NCI-H446 (cell line): ENCODE results near the gene PNRC2.

Experiments
- DNase-seq, 2 experiments: peaks; one replicate each; lab custom pipeline; 2025; lab: John Stamatoyannopoulos, UW

PNRC2 gene, protein sequence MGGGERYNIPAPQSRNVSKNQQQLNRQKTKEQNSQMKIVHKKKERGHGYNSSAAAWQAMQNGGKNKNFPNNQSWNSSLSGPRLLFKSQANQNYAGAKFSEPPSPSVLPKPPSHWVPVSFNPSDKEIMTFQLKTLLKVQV

GRCh38 chr1:23959461-23960290, at the start of gene PNRC2:
Gene PNRC2, plus strand, starts transcription at chr1:23959828. Its CDS starts 1,630 bp downstream, at chr1:23961458.
- DNase-seq, result peak; percentile 96 to 98

DNA sequence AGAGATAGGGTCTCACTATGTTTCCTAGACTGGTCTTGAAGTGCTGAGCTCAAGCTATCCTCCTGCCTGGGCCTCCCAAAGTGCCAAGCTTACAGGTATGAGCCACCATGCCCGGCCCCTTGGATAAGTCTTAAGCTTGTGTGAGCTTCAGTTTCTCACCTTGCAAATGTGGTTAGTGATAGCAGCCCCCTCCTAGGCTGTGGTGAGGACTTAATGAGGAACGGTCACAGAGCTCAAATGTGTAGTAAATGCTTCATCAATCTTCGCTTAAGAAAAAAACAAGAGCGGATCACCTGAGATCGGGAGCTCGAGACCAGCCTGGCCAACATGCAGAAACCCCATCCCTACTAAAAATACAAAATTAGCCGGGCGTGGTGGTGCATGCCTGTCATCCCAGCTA, 49.5 kb upstream of the PNRC2 start:
- DNase-seq, result no peak

GRCh38 chr1:23910553-23911246, 48.9 kb upstream of the PNRC2 start:
- DNase-seq, result no peak

DNA sequence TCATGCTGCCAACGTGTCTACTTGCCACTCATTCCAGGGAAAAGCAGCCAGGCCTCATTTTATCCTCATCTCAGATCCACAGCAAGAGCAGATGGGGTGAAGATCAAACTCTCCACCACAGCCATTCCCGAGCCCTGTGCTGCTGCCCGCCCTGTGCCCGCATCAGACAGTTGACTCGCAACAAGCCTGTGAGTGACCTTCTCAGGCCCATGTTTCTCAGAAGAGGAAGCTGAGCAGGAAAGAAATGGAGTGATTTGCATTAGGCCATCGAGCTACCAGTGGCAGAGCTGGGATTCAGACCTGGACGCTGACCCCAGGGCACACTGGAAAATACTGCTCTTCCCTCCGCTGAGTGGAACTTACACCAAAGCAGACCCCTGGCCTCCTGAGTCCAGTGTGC, 47.7 kb upstream of the PNRC2 start:
- no peak for DNase-seq

GRCh38 chr1:23913212-23913880, 46.3 kb upstream of the PNRC2 start, which contains the start of gene CNR2:
Gene CNR2, minus strand, starts transcription at chr1:23913362. Its CDS starts 37,745 bp downstream, at chr1:23875617.
- no peak for DNase-seq

DNA sequence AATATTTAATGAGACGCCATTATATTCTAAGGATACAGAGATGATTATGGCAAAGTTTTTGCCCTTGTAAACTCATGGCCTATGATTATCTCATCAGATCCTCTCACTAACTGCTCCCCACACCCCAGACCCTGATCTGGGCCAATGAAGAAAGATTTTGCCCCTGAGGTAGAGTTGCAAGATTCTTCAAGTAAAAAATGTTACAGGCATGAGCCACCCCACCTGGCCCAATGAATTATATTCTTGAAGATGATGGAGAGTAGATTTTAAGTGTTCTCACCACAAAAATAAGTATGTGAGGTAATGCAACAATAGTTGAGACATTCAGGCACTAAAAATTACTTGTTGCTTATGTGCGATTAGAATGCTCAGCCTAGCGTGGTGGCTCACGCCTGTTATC, 44.7 kb upstream of the PNRC2 start:
- no peak for DNase-seq

- DNase-seq, result no peak
Measured at GRCh38 chr1:23915466-23915865, 44.2 kb upstream of the PNRC2 start.

DNA sequence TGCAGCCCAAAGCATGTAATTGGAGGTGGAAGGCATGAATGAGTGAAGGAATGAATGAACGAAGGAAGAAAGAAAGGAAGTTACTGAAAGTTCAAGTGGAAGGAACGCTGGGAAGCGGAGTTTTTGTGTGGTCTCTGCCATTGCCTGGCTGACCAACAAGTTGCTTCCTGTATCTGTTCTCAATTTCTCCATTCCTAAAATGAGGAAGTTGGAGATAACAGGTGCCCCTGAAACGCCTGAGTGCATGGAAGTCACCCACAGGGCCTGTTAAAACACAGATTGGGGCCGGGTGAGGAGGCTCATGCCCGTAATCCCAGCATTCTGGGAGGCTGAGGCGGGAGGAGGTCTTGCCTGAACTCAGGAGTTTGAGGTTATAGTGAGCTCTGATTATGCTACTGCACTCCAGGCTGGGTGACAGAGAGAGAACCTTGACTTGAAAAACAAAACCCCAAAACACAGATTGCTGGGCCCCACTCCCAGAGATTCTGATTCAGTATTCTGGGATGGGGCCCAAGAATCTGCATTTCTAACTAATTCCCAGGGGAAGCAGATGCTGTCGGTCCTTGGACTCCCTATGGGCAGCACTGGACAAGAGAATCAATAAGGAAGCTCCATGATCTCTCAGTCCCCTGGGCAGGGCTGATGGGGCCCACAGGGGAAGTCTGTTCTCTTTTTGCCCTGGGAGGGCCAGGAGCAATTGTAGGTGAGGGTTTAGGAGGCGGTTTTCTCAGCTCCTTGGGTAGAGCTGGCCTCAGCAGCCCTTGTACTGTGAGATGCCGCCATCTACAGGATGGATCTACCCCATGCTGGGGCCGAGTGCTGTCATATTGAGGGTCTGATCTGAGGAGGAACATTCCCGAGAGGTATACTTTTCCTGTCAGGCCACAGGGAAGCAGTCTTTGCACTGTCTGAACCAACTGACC, 43.2 kb upstream of the PNRC2 start:
- peak in 1 of 2 experiments; percentile 72 for DNase-seq

DNA sequence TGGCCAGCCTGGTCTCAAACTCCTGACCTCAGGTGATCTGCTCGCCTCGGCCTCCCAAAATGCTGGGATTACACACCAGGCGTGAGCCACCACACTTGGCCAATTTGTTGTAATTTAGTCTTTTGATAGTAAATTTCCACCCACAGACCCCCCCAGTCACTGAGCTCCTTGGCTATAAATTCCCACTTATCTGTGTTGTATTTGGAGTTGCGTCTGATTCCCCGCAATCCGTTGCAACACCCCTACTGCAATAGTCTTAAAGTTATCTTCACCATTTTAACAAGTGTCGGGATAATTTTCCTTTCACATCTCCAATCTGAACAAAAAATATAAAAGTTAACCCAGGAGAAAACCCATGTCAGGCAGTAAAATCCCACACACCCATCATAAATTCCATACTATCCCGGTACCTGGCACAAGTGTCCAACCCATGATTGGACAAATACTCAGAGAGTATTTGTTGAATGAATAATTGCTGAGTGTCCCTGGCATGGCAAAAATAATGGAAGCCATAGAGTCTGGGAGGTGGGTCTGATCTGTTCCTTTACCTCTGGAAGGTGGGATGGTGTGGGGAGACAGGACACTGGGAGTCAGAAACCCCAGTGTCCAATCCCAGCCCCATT, 37.2 kb upstream of the PNRC2 start:
- no peak for DNase-seq

GRCh38 chr1:23923592-23924499, 35.8 kb upstream of the PNRC2 start:
- DNase-seq, result no peak

GRCh38 chr1:23924601-23925000, 35.0 kb upstream of the PNRC2 start:
- DNase-seq, result no peak

DNA sequence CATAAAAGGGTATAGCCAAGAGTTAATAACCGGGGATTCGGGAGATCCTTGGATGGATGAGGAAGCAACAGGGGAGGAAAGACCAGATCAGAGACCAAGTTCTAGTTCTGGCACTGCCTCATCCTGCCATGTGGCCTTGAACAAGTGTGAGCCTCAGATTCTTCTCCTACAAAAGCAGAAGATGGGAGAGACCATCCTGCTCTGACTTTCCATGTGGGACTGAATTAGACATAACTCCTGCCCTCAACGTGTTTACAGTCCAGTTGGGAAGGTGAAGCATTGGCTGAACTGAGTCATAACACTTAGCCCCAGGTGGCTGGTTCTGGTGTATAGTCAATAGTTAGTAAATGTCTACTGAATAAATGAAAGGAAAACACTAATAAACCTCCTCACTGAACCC, 34.3 kb upstream of the PNRC2 start:
- no peak for DNase-seq

DNA sequence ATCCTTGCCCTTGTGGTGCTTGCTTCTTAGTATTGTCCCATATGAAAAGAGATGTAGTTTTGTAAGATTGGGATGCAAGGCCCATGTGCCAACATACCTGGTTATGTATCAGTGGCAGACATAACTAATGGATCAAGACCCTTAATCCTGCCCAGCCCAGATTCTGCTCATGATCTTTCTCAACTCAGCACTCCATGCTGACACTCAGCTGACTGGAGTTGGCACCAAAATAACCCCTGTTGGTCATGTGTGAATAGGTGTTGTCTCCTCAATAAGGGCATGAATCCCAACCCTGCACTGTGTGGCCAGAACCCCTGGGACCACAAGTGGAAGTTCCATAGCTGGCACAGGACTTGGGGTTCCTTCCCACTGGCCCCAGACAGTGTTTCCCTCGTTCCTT, 32.5 kb upstream of the PNRC2 start:
- DNase-seq, result no peak

DNA sequence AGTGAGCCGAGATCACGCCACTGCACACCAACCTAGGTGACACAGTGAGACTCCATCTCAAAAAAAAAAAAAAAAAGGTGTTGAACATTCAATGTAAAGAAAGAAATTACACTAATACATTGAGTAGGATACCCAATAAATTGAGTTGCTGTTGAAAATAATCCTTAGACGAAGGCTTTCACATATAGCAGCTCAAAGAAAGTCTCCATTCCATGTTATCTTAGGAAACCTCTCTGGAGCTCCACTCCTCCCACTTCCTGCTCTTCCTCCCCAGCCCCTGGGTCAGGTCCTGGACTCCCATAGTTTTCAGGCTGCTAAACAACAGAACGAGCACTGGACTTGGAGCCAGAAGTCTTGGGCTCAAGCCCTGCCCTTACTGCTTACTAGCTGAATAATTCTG, 30.8 kb upstream of the PNRC2 start:
- no peak for DNase-seq

GRCh38 chr1:23930270-23930669, 29.4 kb upstream of the PNRC2 start:
- no peak for DNase-seq

DNA sequence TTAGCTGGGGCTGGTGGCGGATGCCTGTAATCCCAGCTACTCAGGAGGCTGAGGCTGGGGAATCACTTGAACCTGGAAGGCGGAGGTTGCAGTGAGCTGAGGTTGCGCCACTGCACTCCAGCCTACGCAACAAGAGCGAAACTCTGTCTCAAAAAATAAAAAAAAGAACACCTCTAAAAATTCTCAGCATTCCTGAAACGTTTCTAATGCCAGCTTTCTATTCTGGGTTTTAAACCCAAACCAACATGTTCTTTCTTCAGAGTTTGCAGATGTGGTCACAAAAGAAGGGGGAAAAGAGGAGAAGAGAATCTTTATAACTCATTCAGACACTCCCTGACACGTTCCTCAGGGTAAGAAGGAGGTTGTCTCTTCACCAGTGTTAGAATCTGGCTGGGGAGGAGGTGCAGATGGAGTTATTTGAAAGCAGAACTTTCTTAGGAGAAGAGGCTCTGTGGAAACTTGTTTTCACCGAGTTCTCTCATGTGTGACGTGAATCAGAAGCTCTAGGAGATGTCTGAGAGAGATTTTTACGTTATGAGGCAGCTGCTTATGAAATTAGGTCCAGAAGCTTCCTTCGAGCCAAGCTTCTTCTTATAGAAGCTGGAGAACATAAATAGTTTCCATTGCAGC, 28.7 kb upstream of the PNRC2 start:
- DNase-seq, result no peak

- DNase-seq, result no peak
Measured at GRCh38 chr1:23931491-23931880, 28.1 kb upstream of the PNRC2 start.

GRCh38 chr1:23936481-23937176, 23.0 kb upstream of the PNRC2 start:
- no peak for DNase-seq

DNA sequence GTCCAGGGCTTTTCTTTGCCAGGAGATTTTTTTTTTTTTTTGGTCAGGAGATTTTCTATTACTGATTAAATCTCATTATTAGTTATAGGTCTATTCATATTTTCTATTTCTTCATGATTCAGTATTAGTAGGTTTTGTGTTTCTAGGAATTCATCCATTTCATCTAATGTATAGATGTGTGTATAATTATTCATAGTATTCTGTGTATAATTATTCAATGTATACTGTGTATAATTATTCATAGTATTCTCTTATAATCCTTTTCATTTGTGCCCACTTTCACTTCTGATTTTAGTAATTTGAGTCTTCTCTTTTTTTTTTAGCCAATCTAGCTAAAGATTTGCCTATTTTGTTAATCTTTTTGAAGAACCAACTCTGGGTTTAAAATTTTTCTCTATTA, 12.3 kb upstream of the PNRC2 start:
- no peak for DNase-seq
